Loucy (cell line): ENCODE data around the gene TMEM54.

Experiments
- EZH2phosphoT487 ChIP-seq: fragments of 200-600 bp; IDR thresholded peaks from 2 replicates; pipeline ENCODE4 v1.6.1; 2018; ENCODE audit warnings: antibody characterized with exemption, mild to moderate bottlenecking, moderate library complexity, borderline replicate concordance
- TF ChIP-seq, protein P1 (sequence below): fragments of 200-600 bp; sonication (generic); conservative IDR thresholded peaks from 2 replicates; pipeline ENCODE4 v1.5.1; 2014; ENCODE audit warnings: mild to moderate bottlenecking, antibody characterized with exemption, low read length

DNA sequence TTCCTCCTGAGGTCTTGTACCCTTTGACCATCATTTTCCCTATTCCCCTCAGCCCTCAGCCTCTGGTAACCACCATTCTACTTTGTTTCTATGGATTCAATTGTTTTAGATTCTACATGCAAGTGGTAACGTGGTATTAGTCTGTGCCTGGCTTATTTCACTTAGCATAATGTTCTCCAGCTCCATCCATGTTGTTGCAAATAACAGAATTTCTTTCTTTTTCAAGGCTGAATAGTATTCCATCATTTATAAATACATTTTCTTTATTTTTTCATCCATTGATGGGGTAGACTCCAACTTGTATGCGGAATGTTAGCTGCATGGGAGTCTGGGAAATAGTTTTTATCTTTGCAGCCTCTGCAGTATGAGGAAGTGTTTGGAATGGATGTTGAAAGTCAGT lies 26.3 kb upstream of the TMEM54 start:
- TF ChIP-seq, protein P1, sequence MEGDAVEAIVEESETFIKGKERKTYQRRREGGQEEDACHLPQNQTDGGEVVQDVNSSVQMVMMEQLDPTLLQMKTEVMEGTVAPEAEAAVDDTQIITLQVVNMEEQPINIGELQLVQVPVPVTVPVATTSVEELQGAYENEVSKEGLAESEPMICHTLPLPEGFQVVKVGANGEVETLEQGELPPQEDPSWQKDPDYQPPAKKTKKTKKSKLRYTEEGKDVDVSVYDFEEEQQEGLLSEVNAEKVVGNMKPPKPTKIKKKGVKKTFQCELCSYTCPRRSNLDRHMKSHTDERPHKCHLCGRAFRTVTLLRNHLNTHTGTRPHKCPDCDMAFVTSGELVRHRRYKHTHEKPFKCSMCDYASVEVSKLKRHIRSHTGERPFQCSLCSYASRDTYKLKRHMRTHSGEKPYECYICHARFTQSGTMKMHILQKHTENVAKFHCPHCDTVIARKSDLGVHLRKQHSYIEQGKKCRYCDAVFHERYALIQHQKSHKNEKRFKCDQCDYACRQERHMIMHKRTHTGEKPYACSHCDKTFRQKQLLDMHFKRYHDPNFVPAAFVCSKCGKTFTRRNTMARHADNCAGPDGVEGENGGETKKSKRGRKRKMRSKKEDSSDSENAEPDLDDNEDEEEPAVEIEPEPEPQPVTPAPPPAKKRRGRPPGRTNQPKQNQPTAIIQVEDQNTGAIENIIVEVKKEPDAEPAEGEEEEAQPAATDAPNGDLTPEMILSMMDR = no peak
- no peak for TF ChIP-seq EZH2phosphoT487
